ENCODE data around the gene IGDCC3.

The IGDCC3 gene

DNA sequence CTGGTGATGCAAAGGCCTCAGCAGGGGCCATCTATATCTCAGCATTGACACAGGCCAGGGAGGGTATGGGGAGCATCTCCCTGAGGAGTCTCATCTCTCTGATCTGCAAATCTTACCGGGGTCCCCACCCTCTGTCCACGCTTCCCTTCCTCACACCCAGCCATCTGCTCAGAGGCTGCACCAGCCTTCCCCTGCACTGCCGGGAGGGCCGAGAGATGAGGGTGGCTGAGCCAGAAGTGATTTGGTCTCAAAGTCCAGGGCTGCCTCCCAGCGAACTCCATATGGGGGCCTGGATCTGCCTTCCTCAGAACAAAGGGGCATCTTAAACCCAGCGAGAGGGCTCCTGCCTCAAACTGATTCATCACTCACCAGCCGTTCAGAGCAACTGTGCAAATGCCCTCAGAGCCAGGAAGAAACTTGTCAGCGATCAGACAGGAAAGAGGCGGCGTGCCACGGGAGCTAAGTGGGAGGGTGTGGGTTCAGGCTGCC is 4.6 kb downstream of the IGDCC3 start:
- peaks cover 9% of the 10 kb centered on the region for H3K4me1 Mint-ChIP-seq (ENCODE audit: low read depth)
- H3K4me3 Mint-ChIP-seq: no peak overlapping the region
- H3K27me3 Mint-ChIP-seq: peaks cover 45% of the 10 kb centered on the region
- no peaks in the 10 kb centered on the region for H3K9me3 Mint-ChIP-seq
- H3K27ac Mint-ChIP-seq: no peak overlapping the region
- H3K36me3 Mint-ChIP-seq (ENCODE audit: low read depth): no peaks in the 10 kb centered on the region

DNA sequence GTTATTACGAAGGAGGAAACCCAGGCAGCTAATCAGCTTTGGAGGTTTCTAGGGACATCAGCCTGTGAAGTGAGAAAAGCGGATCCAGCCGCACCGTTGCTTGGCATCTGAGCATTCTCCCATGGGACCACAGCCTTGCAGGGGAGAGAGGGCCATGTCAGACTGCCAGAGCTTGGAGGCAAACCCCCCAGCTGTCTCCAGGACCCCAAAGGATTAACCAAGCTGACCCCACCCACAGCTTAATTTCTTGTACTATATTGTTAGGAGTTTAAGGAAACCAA is 5.1 kb downstream of the IGDCC3 start:
- peaks cover 44% of the 10 kb centered on the region for H3K27me3 Mint-ChIP-seq
- H3K27ac Mint-ChIP-seq: no peak overlapping the region
- H3K4me3 Mint-ChIP-seq: no peak overlapping the region

DNA sequence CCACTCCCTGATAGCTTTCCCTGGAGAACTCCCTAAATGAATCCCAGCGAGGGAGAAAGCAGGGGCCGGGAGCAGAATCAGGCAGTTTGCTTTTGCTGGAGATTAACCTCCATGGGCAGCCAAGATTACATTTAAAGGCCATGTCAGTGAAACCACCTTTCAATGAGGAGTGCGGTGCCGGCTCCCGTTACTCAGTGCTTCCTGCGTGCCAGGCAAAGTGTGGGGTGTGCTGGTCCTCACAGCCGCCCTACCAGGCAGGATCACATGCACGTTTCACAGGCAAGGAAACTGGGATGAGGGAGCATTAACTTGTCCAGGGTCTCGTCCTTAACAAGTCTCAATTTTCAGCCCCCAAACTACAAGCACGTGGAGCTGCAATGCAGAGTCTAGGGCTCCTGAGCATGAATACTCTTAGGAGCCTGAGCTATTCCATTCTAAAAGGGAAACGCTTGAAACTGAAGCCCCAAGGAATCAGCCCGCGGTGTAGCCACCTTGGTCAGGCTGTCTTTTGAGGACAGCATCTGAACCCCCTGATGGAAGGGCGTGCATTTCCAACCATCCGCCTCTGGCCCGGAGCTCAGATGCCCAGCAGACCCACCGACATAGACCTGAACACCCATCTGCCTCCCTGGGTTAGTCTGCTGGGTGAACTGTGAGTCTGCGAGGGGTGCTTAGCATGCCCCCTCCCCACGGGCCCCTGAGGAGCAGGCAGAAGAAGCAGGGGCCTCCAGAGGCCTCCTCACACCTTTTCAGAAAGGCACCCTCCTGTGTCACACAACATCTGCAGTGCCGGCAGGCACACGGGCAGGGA is 5.6 kb downstream of the IGDCC3 start:
- H3K27ac Mint-ChIP-seq: no peak overlapping the region
- H3K4me1 Mint-ChIP-seq (ENCODE audit: low read depth): peaks cover 8% of the 10 kb centered on the region
- H3K27me3 Mint-ChIP-seq: peaks cover 43% of the 10 kb centered on the region
- no peaks in the 10 kb centered on the region for H3K36me3 Mint-ChIP-seq (ENCODE audit: low read depth)
- H3K4me3 Mint-ChIP-seq: no peak overlapping the region
- no peaks in the 10 kb centered on the region for H3K9me3 Mint-ChIP-seq

More for the DNA sequence above, 5.1 kb downstream of the IGDCC3 start:
- Mint-ChIP-seq H3K36me3 (ENCODE audit: low read depth) (no peaks in the 10 kb centered on the region), H3K4me1 (ENCODE audit: low read depth) (peaks cover 9% of the 10 kb centered on the region), H3K9me3 (no peaks in the 10 kb centered on the region)

DNA sequence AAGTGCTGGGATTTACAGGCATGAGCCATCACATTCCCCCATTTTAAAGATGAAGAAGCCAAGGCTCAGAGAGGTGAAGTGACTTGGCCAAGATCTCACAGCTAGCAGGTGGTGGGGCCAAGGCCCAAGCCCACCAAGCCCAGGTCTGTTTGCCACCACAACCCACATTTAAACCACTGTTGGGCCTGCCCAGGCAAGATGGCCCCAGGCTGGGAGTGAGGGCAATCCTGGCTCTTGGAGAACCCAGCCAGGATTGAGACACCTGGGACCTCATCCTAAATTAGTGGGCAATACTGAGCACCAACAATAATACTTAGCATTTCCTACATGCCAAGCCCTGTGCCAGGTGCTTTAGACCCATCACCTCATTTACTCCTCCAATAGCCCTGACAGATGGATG is 6.9 kb downstream of the IGDCC3 start:
- no peaks in the 10 kb centered on the region for H3K9me3 Mint-ChIP-seq
- no peak overlapping the region for H3K27ac Mint-ChIP-seq

DNA sequence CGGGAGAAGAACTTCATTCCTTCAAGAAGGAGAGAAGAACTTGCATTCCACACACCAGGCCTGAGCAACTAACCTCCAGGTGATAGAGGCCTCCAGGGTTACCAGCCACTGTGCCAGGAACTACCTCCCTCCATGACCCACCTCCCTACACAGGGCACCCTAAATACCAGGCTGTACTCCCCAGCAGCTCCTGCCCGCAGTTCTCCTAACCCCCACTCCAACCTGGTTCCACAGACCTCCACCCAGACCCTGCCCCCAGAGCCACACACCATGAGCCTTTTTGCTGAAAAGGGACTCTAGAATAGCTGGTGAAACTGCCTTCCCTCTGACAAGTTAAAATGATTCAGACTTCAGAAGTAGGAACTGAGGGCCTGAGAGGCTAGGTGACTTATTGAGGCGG is 8.2 kb downstream of the IGDCC3 start:
- Mint-ChIP-seq H3K9me3 (no peaks in the 10 kb centered on the region), H3K36me3 (ENCODE audit: low read depth) (no peaks in the 10 kb centered on the region), H3K4me1 (ENCODE audit: low read depth) (no peaks in the 10 kb centered on the region), H3K27me3 (peaks cover 21% of the 10 kb centered on the region), H3K27ac (no peak overlapping the region), H3K4me3 (no peak overlapping the region)

More for the DNA sequence above, 6.9 kb downstream of the IGDCC3 start:
- Mint-ChIP-seq H3K4me3 (no peak overlapping the region), H3K4me1 (ENCODE audit: low read depth) (no peaks in the 10 kb centered on the region), H3K36me3 (ENCODE audit: low read depth) (no peaks in the 10 kb centered on the region), H3K27me3 (peaks cover 30% of the 10 kb centered on the region)

DNA sequence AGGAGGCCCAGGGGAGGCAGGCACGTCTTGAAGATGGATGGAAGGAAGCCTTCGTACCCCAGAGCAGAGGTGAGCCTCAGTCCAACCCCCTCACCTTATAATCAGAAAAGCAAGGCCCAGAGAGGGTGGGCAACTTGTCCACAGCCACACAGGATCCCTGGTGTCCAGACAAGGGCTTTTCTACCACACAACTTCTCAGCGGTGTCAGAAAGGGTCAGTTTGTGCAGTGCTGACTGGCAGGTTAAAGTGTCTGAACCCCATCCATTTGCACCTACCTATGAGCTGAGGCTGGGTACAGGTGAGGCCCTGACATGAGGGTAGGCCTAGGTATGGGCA is 8.6 kb downstream of the IGDCC3 start:
- Mint-ChIP-seq H3K27ac (no peak overlapping the region), H3K36me3 (ENCODE audit: low read depth) (no peaks in the 10 kb centered on the region), H3K27me3 (peaks cover 21% of the 10 kb centered on the region), H3K9me3 (no peaks in the 10 kb centered on the region), H3K4me3 (no peak overlapping the region), H3K4me1 (ENCODE audit: low read depth) (no peaks in the 10 kb centered on the region)

DNA sequence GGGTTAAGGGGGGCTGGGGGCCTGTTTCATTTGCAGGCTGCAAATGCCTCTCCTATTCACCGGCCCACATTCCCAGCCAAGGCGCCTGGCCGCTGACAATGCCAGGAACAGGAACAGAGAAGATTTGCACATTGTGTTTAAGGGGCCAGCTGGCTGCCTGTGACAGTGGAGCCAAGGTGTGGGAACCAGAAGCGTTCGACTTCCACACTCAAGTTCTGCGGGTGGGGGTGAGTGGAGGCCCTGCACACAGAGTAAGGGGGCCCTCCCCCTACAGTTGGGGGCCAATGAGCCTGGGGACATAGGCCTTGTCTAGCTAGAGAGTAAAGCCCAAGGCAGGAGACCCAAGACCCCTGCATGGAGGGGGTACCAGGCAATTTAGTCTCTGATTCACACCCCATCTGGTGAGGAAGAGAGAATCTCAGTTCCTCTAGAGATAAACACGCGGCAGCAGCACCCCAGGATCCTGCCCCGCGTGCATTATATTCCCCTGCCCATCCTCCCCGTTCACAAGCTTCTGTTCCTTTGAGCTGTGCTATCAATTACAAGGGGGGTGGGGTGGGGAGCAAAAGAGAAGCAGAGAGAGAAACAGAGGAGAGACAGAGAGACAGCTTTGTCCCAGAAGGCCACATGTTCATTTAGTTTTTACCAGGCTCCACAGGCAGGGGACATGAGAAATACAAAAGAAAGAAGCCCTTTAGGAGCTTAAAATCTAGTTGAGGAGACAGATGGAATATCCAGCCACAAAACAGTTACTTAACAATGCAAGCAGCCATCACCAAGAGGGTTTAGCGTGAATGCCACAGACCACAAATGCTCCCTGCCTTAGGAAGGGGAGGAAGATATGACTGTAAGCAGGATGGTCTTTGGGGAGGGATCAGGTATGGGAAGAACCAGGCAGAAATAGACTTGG is 9.2 kb downstream of the IGDCC3 start:
- peaks cover 16% of the 10 kb centered on the region for H3K27me3 Mint-ChIP-seq

DNA sequence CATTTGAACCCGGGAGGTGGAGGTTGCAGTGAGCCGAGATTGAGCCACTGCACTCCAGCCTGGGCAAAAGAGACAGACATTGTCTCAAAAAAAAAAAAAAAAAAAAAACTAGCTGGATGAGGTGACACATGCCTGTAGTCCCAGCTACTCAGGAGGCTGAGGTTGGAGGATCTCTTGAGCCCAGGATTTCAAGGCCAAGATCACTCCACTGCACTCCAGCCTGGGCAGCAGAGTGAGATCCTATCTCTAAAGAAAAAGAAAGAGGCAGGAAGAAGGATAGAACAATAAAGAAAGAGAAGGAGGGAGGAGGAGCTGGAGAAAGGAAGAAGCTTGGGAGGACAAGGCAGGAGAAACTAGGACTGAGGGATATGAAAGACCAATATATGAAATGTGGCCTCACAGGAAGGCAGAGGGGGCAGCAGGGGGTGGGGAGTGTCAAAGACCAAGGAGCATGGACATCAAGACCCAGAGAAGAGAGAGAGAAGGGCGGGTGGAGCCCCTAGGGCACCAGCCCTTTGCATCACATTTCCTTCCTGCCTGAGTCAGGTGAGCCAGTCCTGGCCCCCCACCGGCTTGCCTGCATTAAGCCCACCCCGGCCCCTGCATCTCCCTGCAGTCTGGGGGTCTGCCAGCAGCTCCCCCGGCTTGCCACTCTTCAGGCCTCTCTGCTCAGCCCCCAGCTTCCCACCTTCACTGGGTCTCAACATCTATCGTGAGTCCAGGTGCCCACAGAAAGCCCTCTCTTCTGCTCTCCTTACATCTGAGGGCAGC is 11.5 kb downstream of the IGDCC3 start:
- H3K36me3 Mint-ChIP-seq (ENCODE audit: low read depth): no peaks in the 10 kb centered on the region
- H3K4me1 Mint-ChIP-seq (ENCODE audit: low read depth): no peaks in the 10 kb centered on the region
- H3K9me3 Mint-ChIP-seq: no peaks in the 10 kb centered on the region
- peaks cover 17% of the 10 kb centered on the region for H3K27me3 Mint-ChIP-seq
- no peak overlapping the region for H3K27ac Mint-ChIP-seq
- H3K4me3 Mint-ChIP-seq: no peak overlapping the region

More for the DNA sequence above, 9.2 kb downstream of the IGDCC3 start:
- Mint-ChIP-seq H3K4me1 (ENCODE audit: low read depth) (no peaks in the 10 kb centered on the region), H3K9me3 (no peaks in the 10 kb centered on the region), H3K27ac (no peak overlapping the region), H3K4me3 (no peak overlapping the region), H3K36me3 (ENCODE audit: low read depth) (no peaks in the 10 kb centered on the region)

DNA sequence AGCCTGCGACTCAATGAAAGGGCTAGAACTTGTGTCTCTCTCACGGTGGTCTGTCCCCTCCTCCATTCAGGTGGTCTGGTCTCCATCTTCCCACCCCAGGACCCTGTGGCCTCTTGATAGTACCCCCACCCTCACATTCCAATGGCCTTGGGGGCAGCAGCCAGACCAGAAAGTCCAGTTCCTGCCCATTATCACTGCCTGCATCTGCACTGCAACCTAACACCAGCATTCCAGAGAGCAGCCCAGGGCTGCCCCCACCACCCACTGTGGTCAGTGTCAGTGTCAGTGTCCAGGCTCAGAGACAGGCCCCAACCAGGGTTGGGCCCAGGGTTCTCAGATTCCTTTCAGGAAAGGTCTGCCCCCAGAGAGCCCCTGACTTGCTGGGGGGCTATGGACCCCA is 12.6 kb downstream of the IGDCC3 start:
- H3K9me3 Mint-ChIP-seq: no peaks in the 10 kb centered on the region
- peaks cover 19% of the 10 kb centered on the region for H3K27me3 Mint-ChIP-seq
- no peaks in the 10 kb centered on the region for H3K4me1 Mint-ChIP-seq (ENCODE audit: low read depth)
- no peak overlapping the region for H3K4me3 Mint-ChIP-seq
- H3K36me3 Mint-ChIP-seq (ENCODE audit: low read depth): no peaks in the 10 kb centered on the region
- H3K27ac Mint-ChIP-seq: no peak overlapping the region

DNA sequence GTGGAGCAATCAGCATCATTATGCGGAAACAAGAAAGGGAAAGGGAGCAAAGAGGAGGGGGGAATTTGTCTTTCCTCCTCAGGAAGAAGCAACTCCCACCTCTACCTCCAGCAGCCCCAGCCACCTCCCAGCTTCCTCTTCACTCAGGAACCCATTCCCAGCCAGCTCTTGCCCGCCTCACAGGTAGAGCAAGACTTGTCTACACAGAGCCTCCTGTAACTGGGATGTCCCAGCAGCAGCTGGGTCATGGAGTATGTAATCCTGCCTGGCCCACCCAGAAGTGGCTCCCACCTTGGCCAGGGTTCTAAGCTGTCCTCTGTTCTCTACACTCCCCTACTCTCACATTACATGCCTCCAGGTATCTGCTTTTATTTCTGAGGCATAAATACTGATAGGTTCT is 14.0 kb downstream of the IGDCC3 start:
- Mint-ChIP-seq H3K27me3 (peaks cover 24% of the 10 kb centered on the region), H3K4me3 (no peak overlapping the region), H3K9me3 (no peaks in the 10 kb centered on the region), H3K36me3 (ENCODE audit: low read depth) (no peaks in the 10 kb centered on the region), H3K27ac (no peak overlapping the region), H3K4me1 (ENCODE audit: low read depth) (no peaks in the 10 kb centered on the region)

DNA sequence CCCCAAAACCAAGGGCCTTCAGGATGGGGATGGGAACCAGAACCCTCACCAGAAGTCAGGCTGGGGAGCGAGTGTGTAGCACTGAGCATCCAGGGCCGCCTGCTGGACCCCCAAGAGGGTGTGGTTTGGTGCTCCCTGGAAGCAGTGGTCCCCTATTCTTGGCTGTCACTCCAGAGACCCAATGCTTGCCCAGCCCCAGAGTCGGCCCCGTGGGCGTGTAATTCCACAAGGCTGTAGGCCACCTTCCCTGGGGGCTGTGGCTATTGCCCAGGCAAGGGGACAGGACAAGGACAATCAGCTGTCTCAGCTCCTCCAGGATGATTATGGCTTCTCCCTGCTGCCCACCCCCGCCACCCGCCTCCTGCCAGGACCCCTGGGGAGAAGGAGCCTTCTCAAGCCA is 14.5 kb downstream of the IGDCC3 start:
- Mint-ChIP-seq H3K4me1 (ENCODE audit: low read depth) (no peaks in the 10 kb centered on the region), H3K4me3 (no peak overlapping the region), H3K9me3 (no peaks in the 10 kb centered on the region), H3K27ac (no peak overlapping the region), H3K36me3 (ENCODE audit: low read depth) (no peaks in the 10 kb centered on the region), H3K27me3 (peaks cover 24% of the 10 kb centered on the region)

DNA sequence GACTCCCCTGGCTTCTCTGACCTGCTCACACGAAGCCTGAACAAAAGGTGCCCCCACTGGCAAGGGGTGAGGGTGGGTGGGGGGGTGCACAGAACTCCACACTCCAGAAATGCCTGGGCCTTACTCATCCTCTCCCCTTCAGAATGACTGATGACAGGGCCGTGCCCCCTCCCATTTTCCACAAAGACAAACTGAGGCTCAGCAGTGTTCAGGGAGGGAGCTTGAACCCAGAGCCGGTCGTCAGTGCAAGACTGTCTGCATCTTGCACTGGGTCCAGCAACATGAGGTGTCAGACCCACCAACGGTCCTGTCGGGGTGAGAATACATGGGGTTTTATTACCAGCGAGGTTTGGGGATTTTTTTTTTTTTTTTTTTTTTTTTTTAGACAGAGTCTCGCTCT is 15.3 kb downstream of the IGDCC3 start:
- no peak overlapping the region for H3K27ac Mint-ChIP-seq
- no peak overlapping the region for H3K4me3 Mint-ChIP-seq
- no peaks in the 10 kb centered on the region for H3K9me3 Mint-ChIP-seq
- H3K27me3 Mint-ChIP-seq: peaks cover 29% of the 10 kb centered on the region
- H3K4me1 Mint-ChIP-seq (ENCODE audit: low read depth): no peaks in the 10 kb centered on the region
- no peaks in the 10 kb centered on the region for H3K36me3 Mint-ChIP-seq (ENCODE audit: low read depth)

DNA sequence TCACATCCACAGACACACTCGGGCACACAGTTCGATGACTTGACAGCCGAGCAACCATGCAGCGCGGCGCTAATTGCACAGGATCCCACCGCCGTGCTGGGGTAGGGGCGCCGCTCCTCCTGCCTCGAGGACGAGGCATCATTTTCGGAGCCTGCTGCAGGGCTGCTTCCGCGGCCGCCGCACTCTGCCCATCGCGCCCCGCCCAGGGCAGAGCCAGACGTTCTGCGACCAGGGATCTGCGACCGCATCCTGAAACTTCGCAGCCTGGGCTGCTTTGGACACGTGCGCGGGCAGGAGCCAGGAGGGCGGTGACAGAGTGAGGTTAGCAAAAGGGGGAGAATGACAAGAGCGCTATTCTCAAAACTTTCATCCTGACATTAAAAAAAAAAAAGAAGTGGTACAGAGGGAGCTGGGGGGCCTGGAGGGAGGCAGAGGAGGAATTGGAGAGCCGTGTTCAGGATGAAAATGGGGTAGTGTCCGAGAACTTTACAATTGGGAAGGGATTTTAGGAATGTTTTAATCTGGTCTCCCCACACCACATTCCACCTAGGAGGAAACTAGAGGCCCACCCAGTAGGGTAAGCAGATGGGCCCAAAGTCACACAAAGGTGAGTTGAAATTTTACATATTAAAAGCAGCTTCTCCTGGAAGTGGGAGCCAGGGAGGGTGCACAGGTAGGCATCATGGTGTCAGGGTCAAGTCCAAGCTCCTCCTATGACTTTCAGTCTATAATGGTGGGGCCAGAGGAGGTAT is 15.9 kb downstream of the IGDCC3 start:
- no peaks in the 10 kb centered on the region for H3K36me3 Mint-ChIP-seq (ENCODE audit: low read depth)
- no peaks in the 10 kb centered on the region for H3K4me1 Mint-ChIP-seq (ENCODE audit: low read depth)
- no peak overlapping the region for H3K27ac Mint-ChIP-seq
- H3K9me3 Mint-ChIP-seq: no peaks in the 10 kb centered on the region
- H3K27me3 Mint-ChIP-seq: peaks cover 35% of the 10 kb centered on the region
- H3K4me3 Mint-ChIP-seq: no peak overlapping the region

DNA sequence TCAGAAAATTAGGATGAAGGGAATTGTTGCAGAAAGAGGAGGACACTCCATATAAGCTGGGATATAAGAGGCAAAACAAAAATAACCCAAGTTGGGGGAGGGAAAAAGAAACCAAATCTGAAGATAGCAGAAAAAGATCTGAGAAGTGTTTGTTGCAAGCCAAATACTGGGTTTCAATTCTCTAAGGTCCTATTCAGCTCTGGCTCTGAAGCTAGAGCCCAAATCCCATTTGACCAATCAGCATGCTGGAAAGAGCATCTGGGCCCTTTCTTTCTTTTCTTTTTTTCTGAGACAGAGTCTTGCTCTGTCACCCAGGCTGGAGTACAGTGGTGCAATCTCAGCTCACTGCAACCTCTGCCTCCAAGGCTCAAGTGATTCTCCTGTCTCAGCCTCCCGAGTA is 17.3 kb downstream of the IGDCC3 start:
- peaks cover 43% of the 10 kb centered on the region for H3K27me3 Mint-ChIP-seq
- H3K36me3 Mint-ChIP-seq (ENCODE audit: low read depth): no peaks in the 10 kb centered on the region
- H3K4me1 Mint-ChIP-seq (ENCODE audit: low read depth): peaks cover 5% of the 10 kb centered on the region
- no peaks in the 10 kb centered on the region for H3K9me3 Mint-ChIP-seq
- H3K27ac Mint-ChIP-seq: no peak overlapping the region
- no peak overlapping the region for H3K4me3 Mint-ChIP-seq

Data from stimulated activated naive CD8-positive, alpha-beta T cell treated with anti-CD3 and anti-CD28 coated beads, Interleukin-15, Interleukin-2, amounts not matched to agents 100 ng/mL and 50 ng/mL, for 24 hours (primary cell).